ENCODE data around the gene PACSIN2.
"Not testable (repeated sequence)": the region's sequence is repeated elsewhere in the genome, so short reads cannot be mapped to it uniquely, and the experiment has no call there.

Gene PACSIN2

GRCh38 chr22:42991010-42991651 lies 23.8 kb downstream of the PACSIN2 start:
- no peak for DNase-seq (ENCODE audit: low spot score)

GRCh38 chr22:42990131-42990838 lies 24.7 kb downstream of the PACSIN2 start:
- no peak for DNase-seq (ENCODE audit: low spot score)

GRCh38 chr22:42986115-42986514 lies 28.8 kb downstream of the PACSIN2 start:
- DNase-seq (ENCODE audit: low spot score), result no peak

- DNase-seq (ENCODE audit: low spot score), result no peak
Observed at GRCh38 chr22:42985531-42985905, 29.4 kb downstream of the PACSIN2 start.

- DNase-seq (ENCODE audit: low spot score), result no peak
Observed at GRCh38 chr22:42984814-42985530, 30.0 kb downstream of the PACSIN2 start.

GRCh38 chr22:42984397-42984796 lies 30.6 kb downstream of the PACSIN2 start:
- DNase-seq (ENCODE audit: low spot score), result no peak

- DNase-seq (ENCODE audit: low spot score), result no peak
Observed at GRCh38 chr22:42983470-42983869, 31.5 kb downstream of the PACSIN2 start.

GRCh38 chr22:42979606-42980005 lies 35.3 kb downstream of the PACSIN2 start:
- DNase-seq (ENCODE audit: low spot score), result no peak

- DNase-seq (ENCODE audit: low spot score), result no peak
Observed at GRCh38 chr22:42978453-42979103, 36.4 kb downstream of the PACSIN2 start.

- DNase-seq (ENCODE audit: low spot score), result no peak
Observed at GRCh38 chr22:42977569-42977968, 37.4 kb downstream of the PACSIN2 start.

- no peak for DNase-seq (ENCODE audit: low spot score)
Observed at GRCh38 chr22:42976217-42976933, 38.6 kb downstream of the PACSIN2 start.

GRCh38 chr22:42974223-42974622 lies 40.7 kb downstream of the PACSIN2 start:
- no peak for DNase-seq (ENCODE audit: low spot score)

- DNase-seq (ENCODE audit: low spot score), result no peak
Observed at GRCh38 chr22:42973536-42973881, 41.4 kb downstream of the PACSIN2 start.

- no peak for DNase-seq (ENCODE audit: low spot score)
Observed at GRCh38 chr22:42972649-42973535, 42.1 kb downstream of the PACSIN2 start.

- DNase-seq (ENCODE audit: low spot score), result not testable (repeated sequence)
Observed at GRCh38 chr22:42971473-42971860, 43.5 kb downstream of the PACSIN2 start.

- DNase-seq (ENCODE audit: low spot score), result no peak
Observed at GRCh38 chr22:42970029-42970428, 44.9 kb downstream of the PACSIN2 start.

GRCh38 chr22:42969348-42969975 lies 45.5 kb downstream of the PACSIN2 start:
- DNase-seq (ENCODE audit: low spot score), result no peak

- DNase-seq (ENCODE audit: low spot score), result no peak
Observed at GRCh38 chr22:42967933-42968332, 47.0 kb downstream of the PACSIN2 start.

GRCh38 chr22:42967005-42967404 lies 47.9 kb downstream of the PACSIN2 start:
- no peak for DNase-seq (ENCODE audit: low spot score)

GRCh38 chr22:42966497-42966896 lies 48.5 kb downstream of the PACSIN2 start:
- DNase-seq (ENCODE audit: low spot score), result no peak

All from iPS-NIHi11 (cell line).